ENCODE measurements around the gene INS. TPM values are rescaled to one million over a fixed set of nuclear protein-coding genes. Genes with fewer than 3 reads are reported as not detected.

The INS gene
- total RNA-seq, 1 donor from 2014 or later: not detected

GRCh38 chr11:2149460-2149859 lies 11.5 kb downstream of the INS start:
- Mint-ChIP-seq H3K27ac (no peak overlapping the region), H3K27me3 (ENCODE audit: low read depth) (peaks cover 65% of the 10 kb centered on the region)

GRCh38 chr11:2148595-2148994 lies 12.4 kb downstream of the INS start:
- Mint-ChIP-seq H3K4me3 (no peak overlapping the region), H3K27me3 (ENCODE audit: low read depth) (peaks cover 71% of the 10 kb centered on the region), H3K9me3 (no peaks in the 10 kb centered on the region), H3K27ac (no peak overlapping the region), H3K4me1 (peaks cover 26% of the 10 kb centered on the region), H3K36me3 (peaks cover 6% of the 10 kb centered on the region)
- no peak for DNase-seq (ENCODE audit: low spot score in 2 of 2, unreplicated experiment in 2 of 2)
- no peak for TF ChIP-seq CTCF (IDR thresholded peaks at IDR 0.05; ENCODE audit: unreplicated experiment)

More at GRCh38 chr11:2149460-2149859, 11.5 kb downstream of the INS start:
- no peak for DNase-seq (ENCODE audit: low spot score in 2 of 2, unreplicated experiment in 2 of 2)
- H3K36me3 Mint-ChIP-seq: peaks cover 6% of the 10 kb centered on the region
- peaks cover 26% of the 10 kb centered on the region for H3K4me1 Mint-ChIP-seq
- H3K9me3 Mint-ChIP-seq: no peaks in the 10 kb centered on the region
- TF ChIP-seq CTCF (IDR thresholded peaks at IDR 0.05; ENCODE audit: unreplicated experiment): no peak
- H3K4me3 Mint-ChIP-seq: no peak overlapping the region

GRCh38 chr11:2147391-2147790 lies 13.6 kb downstream of the INS start:
- Mint-ChIP-seq H3K4me3 (no peak overlapping the region), H3K36me3 (peaks cover 6% of the 10 kb centered on the region), H3K27ac (no peak overlapping the region), H3K4me1 (peaks cover 34% of the 10 kb centered on the region), H3K9me3 (no peaks in the 10 kb centered on the region), H3K27me3 (ENCODE audit: low read depth) (peaks cover 83% of the 10 kb centered on the region)
- DNase-seq (ENCODE audit: low spot score in 2 of 2, unreplicated experiment in 2 of 2): no peak
- TF ChIP-seq CTCF (IDR thresholded peaks at IDR 0.05; ENCODE audit: unreplicated experiment): no peak

GRCh38 chr11:2146051-2146450 lies 15.0 kb downstream of the INS start:
- Mint-ChIP-seq H3K27me3 (ENCODE audit: low read depth) (peaks cover 91% of the 10 kb centered on the region), H3K4me3 (peak overlapping the region; percentile 33), H3K27ac (peak overlapping the region; percentile 25), H3K9me3 (no peaks in the 10 kb centered on the region), H3K4me1 (peaks cover 36% of the 10 kb centered on the region), H3K36me3 (peaks cover 6% of the 10 kb centered on the region)
- DNase-seq (ENCODE audit: low spot score in 2 of 2, unreplicated experiment in 2 of 2): no peak
- TF ChIP-seq CTCF (IDR thresholded peaks at IDR 0.05; ENCODE audit: unreplicated experiment): no peak

- Mint-ChIP-seq H3K9me3 (no peaks in the 10 kb centered on the region), H3K27ac (no peak overlapping the region), H3K36me3 (peaks cover 6% of the 10 kb centered on the region), H3K4me1 (peaks cover 27% of the 10 kb centered on the region), H3K4me3 (peak overlapping the region; percentile 64), H3K27me3 (ENCODE audit: low read depth) (peaks cover 86% of the 10 kb centered on the region)
- no peak for DNase-seq (ENCODE audit: low spot score in 2 of 2, unreplicated experiment in 2 of 2)
- TF ChIP-seq CTCF (IDR thresholded peaks at IDR 0.05; ENCODE audit: unreplicated experiment): no peak
Observed at GRCh38 chr11:2144544-2145248, 16.3 kb downstream of the INS start.
